PC-3 (cell line): ENCODE results near the gene GPC6. TPM values are rescaled to one million over a fixed set of nuclear protein-coding genes. Genes with fewer than 3 reads are reported as not detected.

Experiments
- ATAC-seq: fragments of 200-7000 bp; cut with Tn5 transposase; 2 replicates; pipeline ENCODE4 v1.9.1; 2020; ENCODE audit warnings: mild to moderate bottlenecking, moderate library complexity
- BruUV-seq: library from RNA; stranded (reverse); fragments of 400-500 nt; replicated peaks from 2 replicates; lab custom pipeline; 2021; lab: Mats Ljungman, UMichigan
- CTCF ChIA-PET: fragments of 300-600 bp; sonication (Branson Sonifier 250); formaldehyde crosslinking; loops from one replicate; lab custom pipeline; 2022; ENCODE audit warnings: antibody characterized with exemption; lab: Charles Lee
- POLR2A ChIA-PET: fragments of 300-600 bp; sonication (Branson Sonifier 250); formaldehyde crosslinking; loops from one replicate; lab custom pipeline; 2022; ENCODE audit warnings: antibody characterized with exemption; ENCODE audit not compliant: unreplicated experiment; lab: Charles Lee
- DNase-seq: peaks from one replicate; pipeline ENCODE4 v3.0.0-alpha.2; 2015
- H2AFZ ChIP-seq: fragments of 300-600 bp; sonication (generic); 2 replicates; pipeline ENCODE4 v1.6.0; 2016; ENCODE audit warnings: antibody characterized with exemption, low read length
- H3F3A ChIP-seq: fragments of 300-600 bp; sonication (generic); one replicate; pipeline ENCODE4 v1.6.0; 2017; ENCODE audit warnings: antibody characterized with exemption, low read length, control low read depth, mild to moderate bottlenecking; ENCODE audit not compliant: unreplicated experiment
- H3K27ac ChIP-seq: fragments of 300-600 bp; sonication (generic); 2 replicates; pipeline ENCODE4 v1.5.1; 2016; ENCODE audit warnings: mild to moderate bottlenecking, low read length
- H3K27me3 ChIP-seq: fragments of 300-600 bp; sonication (generic); 2 replicates; pipeline ENCODE4 v1.6.1; 2016; ENCODE audit warnings: low read length, mixed read lengths
- H3K36me3 ChIP-seq: fragments of 300-600 bp; sonication (generic); 2 replicates; pipeline ENCODE4 v1.6.1; 2016; ENCODE audit warnings: low read depth, mixed run types, low read length, mixed read lengths
- H3K4me1 ChIP-seq: fragments of 300-600 bp; sonication (generic); 2 replicates; pipeline ENCODE4 v1.5.1; 2016; ENCODE audit warnings: low read length; ENCODE audit not compliant: insufficient read depth
- H3K4me2 ChIP-seq: fragments of 300-600 bp; sonication (generic); 2 replicates; pipeline ENCODE4 v1.6.0; 2016; ENCODE audit warnings: low read length
- H3K4me3 ChIP-seq: fragments of 300-600 bp; sonication (generic); 2 replicates; pipeline ENCODE4 v1.5.1; 2016; ENCODE audit warnings: mild to moderate bottlenecking, low read length, mixed read lengths
- H3K79me2 ChIP-seq: fragments of 300-600 bp; sonication (generic); 2 replicates; pipeline ENCODE4 v1.6.1; 2017; ENCODE audit warnings: low read length, mixed read lengths
- H3K9ac ChIP-seq: fragments of 300-600 bp; sonication (generic); 2 replicates; pipeline ENCODE4 v1.6.0; 2016; ENCODE audit warnings: mild to moderate bottlenecking, low read length
- H3K9me2 ChIP-seq: fragments of 300-600 bp; sonication (generic); replicated peaks from 2 replicates; pipeline ENCODE4 v1.6.1; 2016; ENCODE audit warnings: mixed run types, low read length, mixed read lengths
- H3K9me3 ChIP-seq: fragments of 300-600 bp; sonication (generic); 2 replicates; pipeline ENCODE4 v1.6.1; 2016; ENCODE audit warnings: low read length, mixed read lengths
- H4K20me1 ChIP-seq: fragments of 300-600 bp; sonication (generic); 2 replicates; pipeline ENCODE4 v1.6.1; 2016; ENCODE audit warnings: low read length, mixed read lengths
- CTCF ChIP-seq: fragments of 300-600 bp; sonication (generic); conservative IDR thresholded peaks from 2 replicates; pipeline ENCODE4 v1.5.1; 2017; ENCODE audit warnings: antibody characterized with exemption, low read depth, mild to moderate bottlenecking, low read length
- EZH2 ChIP-seq: fragments of 300-600 bp; sonication (generic); IDR thresholded peaks from one replicate; pipeline ENCODE4 v1.6.1; 2017; ENCODE audit warnings: antibody characterized with exemption, mild to moderate bottlenecking, low read length; ENCODE audit not compliant: unreplicated experiment
- EZH2phosphoT487 ChIP-seq: fragments of 300-600 bp; sonication (generic); IDR thresholded peaks from 2 replicates; pipeline ENCODE4 v1.6.1; 2018; ENCODE audit warnings: mild to moderate bottlenecking, antibody characterized with exemption, low read length, borderline replicate concordance
- intact Hi-C: fragments of 100-400 bp; cut with micrococcal nuclease; formaldehyde crosslinking; loops from 2 replicates; pipeline ENCODE4 v1.9.0; 2023
- total RNA-seq: library from RNA; depleted of rRNA; stranded (reverse); fragments of >200 nt; gene quantifications from 2 replicates; pipeline ENCODE4 v1.2.3, GENCODE V29; 2014

The GPC6 gene
- total RNA-seq, 1 experiment from 2014 or later = 3.5 TPM

- CTCF ChIA-PET = no interaction called here
- Histone ChIP-seq H4K20me1 (no peaks in the 10 kb centered on the region), H2AFZ (no peak overlapping the region), H3K27me3 (no peaks in the 10 kb centered on the region), H3K9ac (no peak overlapping the region), H3K36me3 (no peaks in the 10 kb centered on the region), H3K79me2 (no peaks in the 10 kb centered on the region), H3K4me3 (no peak overlapping the region), H3K4me1 (no peaks in the 10 kb centered on the region), H3K27ac (no peak overlapping the region), H3F3A (no peaks in the 10 kb centered on the region), H3K4me2 (no peak overlapping the region), H3K9me2 (no peaks in the 10 kb centered on the region), H3K9me3 (no peaks in the 10 kb centered on the region)
- BruUV-seq = no TSS peak
- DNase-seq (no peak), ATAC-seq (no peak)
- intact Hi-C loops = no loop called here
- POLR2A ChIA-PET = no interaction called here
- no peak for TF ChIP-seq EZH2phosphoT487
- no peak for TF ChIP-seq EZH2
- no peak for TF ChIP-seq CTCF
Measured at GRCh38 chr13:94382960-94383359, 1156.4 kb downstream of the GPC6 start.

DNA sequence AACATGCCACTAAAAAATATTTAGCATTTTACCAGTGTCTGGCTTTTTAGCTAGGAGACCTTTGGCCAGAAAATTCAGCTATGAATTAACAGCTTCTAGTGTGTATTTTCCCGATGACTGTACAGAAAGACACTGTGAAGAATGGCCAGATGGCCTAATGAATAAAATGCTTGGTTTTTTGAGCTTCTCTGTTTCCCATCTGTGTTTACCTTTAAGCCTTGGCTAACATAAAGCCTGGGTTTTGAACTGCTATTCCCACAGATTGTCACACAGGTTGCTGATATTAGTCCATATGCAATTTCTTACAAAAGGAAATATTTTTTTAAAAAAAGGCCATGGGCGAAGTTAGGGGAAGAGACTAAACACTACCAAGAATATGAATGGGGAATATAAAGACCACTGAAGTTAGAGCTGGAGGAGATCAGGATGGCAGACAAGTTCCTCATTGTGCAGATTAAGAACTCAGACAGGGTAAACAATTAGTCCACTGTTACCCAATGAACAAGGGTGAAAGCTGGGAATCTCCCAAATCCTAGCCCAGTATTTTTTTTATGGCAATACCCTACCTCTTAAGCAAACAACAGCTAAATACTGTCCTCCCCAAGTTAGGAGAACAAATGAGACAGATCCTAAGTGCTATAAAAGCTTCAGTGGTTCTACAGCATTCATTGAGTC is 1157.8 kb downstream of the GPC6 start:
- H3K9me3 ChIP-seq = no peaks in the 10 kb centered on the region
- H2AFZ ChIP-seq = no peak overlapping the region
- BruUV-seq = no TSS peak
- no peaks in the 10 kb centered on the region for H3K27me3 ChIP-seq
- no peaks in the 10 kb centered on the region for H4K20me1 ChIP-seq
- H3K4me2 ChIP-seq = no peak overlapping the region
- H3K36me3 ChIP-seq = no peaks in the 10 kb centered on the region
- H3K4me3 ChIP-seq = no peak overlapping the region
- H3K4me1 ChIP-seq = no peaks in the 10 kb centered on the region
- POLR2A ChIA-PET = interaction anchor here (0.6 kb wide), 2 partner anchors 717 to 1177 kb away, joined by 6 read pairs; no protein-coding TSS in a partner anchor
- CTCF ChIA-PET = no interaction called here
- peak; percentile 15; the same call in 1 of the 2 replicates for ATAC-seq
- H3K9ac ChIP-seq = no peak overlapping the region
- no peaks in the 10 kb centered on the region for H3K9me2 ChIP-seq
- no peaks in the 10 kb centered on the region for H3F3A ChIP-seq
- no peak for DNase-seq
- TF ChIP-seq EZH2phosphoT487 (no peak), EZH2 (no peak), CTCF (no peak)
- intact Hi-C loops = no loop called here
- no peak overlapping the region for H3K27ac ChIP-seq
- no peaks in the 10 kb centered on the region for H3K79me2 ChIP-seq

- DNase-seq (no peak), ATAC-seq (no peak)
- Histone ChIP-seq H3K79me2 (no peaks in the 10 kb centered on the region), H3K36me3 (no peaks in the 10 kb centered on the region), H3K9me2 (no peaks in the 10 kb centered on the region), H3F3A (no peaks in the 10 kb centered on the region), H3K4me1 (no peaks in the 10 kb centered on the region), H3K4me3 (no peak overlapping the region), H3K27ac (no peak overlapping the region), H3K9ac (no peak overlapping the region), H4K20me1 (no peaks in the 10 kb centered on the region), H3K4me2 (no peak overlapping the region), H2AFZ (no peak overlapping the region), H3K9me3 (no peaks in the 10 kb centered on the region), H3K27me3 (no peaks in the 10 kb centered on the region)
- CTCF ChIA-PET = no interaction called here
- TF ChIP-seq EZH2phosphoT487 (no peak), EZH2 (no peak)
- BruUV-seq = no TSS peak
- intact Hi-C loops = no loop called here
- POLR2A ChIA-PET = no interaction called here
Measured at GRCh38 chr13:94387047-94387446, 1160.4 kb downstream of the GPC6 start.
